Dedifferentiated amniotic fluid mesenchymal stem cell (primary cell): ENCODE results near the gene CAMK2B.

Experiments
- DNase-seq: peaks from one replicate; pipeline ENCODE4 v3.0.0-alpha.2; 2016; ENCODE audit errors: extremely low spot score

The CAMK2B gene

GRCh38 chr7:44286618-44287487 is 38.5 kb downstream of the CAMK2B start:
- DNase-seq = no peak

- DNase-seq = no peak
These were observed 39.2 kb downstream of the CAMK2B start for GRCh38 chr7:44286182-44286617.

DNA sequence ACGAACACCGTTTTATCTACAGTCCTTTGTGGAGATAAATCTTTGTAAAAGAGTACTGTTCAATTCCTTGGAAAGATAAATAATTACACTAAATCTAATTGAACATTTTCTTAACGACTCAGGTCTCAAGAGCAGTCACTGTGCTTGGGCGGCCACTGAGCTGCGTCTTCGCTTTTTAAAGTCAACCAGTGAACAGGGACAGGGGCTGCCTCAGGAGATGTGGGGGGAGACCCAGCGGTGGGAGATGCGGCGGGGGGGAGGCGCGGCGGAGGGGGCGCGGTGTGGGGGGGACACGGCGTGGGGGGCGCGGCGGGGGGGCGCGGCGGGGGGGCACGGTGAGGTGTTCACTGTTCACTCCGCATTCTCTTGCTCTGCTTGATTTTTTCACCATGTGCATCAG is 39.8 kb downstream of the CAMK2B start:
- no peak for DNase-seq

- no peak for DNase-seq
These were observed 40.4 kb downstream of the CAMK2B start for GRCh38 chr7:44284881-44285541.

DNA sequence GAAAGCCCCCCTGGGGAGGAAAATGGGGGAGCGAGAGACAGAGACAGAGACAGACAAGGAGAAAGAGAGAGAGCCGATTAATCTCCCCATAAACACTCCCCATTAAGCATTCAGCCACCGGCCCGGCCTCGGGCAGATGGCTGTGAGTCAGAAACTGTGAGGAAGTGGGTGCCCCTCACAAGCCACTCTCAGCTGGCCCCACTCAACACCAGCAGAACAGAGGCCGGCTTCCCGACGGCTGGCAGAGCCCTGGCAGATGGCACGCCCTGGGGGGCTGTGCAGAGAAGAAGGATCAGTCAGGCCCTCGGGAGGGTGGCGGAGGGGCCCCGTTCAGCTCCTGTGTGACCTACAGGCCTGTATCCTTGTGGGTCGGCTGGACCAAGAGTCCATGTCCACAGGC is 41.2 kb downstream of the CAMK2B start:
- DNase-seq = no peak

DNA sequence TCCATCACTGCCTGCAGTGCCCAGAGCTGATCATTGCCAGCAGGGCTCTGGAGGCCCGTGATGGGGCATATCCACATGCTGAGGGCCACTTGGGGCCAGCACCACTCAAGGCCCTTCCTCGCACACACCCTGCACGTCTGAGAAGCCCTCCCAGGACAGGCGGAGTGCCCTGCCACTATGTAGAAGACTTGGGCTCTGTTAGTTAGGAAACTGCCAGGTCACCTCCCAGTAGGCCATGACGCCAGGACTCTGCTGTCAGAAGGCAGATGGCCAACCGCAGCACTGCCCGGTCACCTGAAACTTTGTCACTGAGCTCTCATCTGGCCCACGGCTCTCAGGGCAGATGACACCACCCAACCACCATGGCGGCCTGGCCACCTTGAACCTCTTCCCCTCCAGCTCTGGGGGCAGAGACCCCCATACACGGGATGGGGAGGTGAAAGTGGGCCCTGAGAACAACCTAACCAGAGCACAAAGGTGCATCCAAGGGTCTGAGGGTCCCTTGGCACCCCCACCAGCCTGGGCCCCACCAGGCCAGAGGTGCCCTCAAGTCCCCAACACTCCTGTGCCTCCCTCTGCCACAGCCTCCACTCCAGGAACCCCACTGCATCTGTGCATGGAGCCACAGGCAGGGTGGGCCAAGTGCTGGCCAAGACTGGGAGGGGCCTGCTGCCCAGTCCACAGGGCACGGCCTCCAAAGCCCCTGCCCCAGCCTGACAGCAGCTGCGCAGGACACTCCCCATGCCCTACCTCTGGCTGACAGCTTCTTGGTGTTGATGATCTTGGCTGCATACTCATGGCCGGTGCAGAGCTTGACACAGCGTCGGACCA is 41.8 kb downstream of the CAMK2B start:
- DNase-seq = no peak

GRCh38 chr7:44282601-44283171 is 42.7 kb downstream of the CAMK2B start:
- no peak for DNase-seq

DNA sequence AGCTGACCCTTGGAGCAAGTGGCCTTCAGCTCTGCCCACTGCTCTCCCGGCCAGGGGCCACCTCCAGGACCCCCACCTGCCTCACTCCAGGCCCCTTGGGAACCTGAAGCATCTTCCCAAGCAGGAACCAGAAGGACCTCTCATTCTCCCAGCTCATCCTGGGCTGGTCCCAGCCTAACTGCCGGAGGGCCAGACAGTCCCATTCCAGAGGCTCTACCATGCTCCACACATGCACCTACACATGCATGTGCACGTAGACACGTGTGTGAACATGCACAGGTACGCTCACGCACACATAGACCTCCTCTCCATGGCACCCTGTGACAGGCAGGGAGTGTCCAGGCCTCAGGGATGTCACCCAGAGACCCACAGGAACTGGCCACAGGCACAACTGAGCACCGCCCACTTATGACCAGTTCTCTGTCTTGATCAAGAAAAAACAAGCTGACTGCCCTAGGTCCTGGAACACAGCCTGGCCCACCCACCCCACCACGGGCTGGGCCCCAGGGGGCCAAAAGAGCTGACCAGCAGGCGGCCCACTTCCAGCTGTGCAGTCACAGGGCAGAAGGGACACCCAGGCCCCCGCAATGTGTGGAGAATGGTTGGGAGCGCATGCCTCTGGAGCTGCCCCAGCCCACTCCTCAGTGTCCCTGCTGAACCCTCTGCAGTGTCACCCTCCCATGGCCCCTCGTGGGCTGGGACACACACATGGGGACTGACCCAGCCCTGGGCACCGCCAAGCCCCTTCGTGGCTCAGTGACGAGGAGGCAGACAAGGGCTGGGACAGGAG is 43.4 kb downstream of the CAMK2B start:
- no peak for DNase-seq

DNA sequence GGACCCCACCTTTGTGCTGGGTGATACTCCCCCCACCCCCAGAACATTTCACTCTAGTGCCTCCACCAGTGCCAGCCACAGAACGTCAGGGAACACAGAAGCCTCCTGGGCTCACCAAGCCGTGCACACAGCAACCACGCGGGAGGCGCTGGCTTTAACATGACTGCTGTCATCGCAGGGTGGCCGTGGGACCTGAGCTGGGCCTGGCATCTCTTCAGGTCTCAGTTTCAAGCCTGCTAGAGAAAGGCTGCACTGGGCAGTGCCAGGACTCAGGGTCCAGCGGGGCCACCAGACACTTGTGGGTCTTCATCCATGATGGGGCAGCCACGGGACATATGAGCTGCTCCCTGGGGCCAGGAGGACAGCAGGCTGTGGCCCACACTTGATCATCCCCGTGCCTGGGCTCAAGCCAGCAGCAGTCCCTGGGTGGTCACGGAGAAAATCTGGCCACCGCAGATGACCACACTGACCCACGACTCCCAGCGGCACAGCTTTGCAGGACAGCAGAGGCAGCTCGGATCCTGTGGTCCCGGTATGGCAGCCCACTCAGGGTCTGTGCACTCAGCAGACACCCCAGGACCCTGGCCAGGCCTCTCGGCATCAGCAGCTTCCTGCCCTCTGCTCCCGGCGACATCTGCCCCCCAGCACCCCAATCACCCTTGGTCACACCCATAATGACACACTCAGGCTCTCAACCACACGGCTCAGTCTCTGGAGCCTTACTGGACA is 44.2 kb downstream of the CAMK2B start:
- DNase-seq = no peak

DNA sequence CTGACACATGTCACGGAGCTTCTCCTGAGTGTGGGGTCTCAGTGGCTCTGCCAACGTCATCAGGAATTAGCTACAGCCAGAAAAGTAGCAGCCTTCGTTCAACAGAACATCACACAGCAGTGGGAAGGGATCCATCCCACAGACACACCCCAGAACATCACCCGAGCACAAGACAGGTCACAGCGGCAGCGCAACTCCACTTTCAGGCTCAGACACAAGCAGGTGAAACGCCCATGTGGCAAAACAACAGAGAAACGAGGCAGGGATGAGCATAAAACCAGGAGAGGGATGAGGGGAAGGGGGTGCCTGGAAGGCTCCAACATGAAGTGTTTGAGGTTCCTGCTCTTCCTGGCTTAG is 44.8 kb downstream of the CAMK2B start:
- DNase-seq = no peak

- no peak for DNase-seq
These were observed 45.5 kb downstream of the CAMK2B start for GRCh38 chr7:44279731-44280505.

DNA sequence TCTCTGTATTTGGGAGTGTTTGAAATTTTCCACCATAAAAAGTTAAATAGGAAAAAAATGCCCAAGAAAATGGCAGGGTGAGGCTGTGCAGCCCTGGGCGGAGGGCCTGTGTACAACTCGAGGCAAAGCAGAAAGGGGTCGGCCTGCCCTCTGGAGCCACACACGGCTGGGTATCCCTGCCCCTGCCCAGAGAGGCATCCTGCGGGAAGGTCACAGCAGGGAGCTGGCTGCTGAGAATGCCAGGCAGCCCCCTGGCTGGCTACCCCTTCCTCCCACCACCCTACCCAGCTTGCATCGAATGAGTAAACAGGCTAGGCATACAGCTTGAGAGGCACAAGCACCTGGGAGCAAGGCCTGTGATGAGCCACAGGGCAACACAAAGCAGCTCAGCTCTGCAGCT is 46.1 kb downstream of the CAMK2B start:
- DNase-seq = no peak

DNA sequence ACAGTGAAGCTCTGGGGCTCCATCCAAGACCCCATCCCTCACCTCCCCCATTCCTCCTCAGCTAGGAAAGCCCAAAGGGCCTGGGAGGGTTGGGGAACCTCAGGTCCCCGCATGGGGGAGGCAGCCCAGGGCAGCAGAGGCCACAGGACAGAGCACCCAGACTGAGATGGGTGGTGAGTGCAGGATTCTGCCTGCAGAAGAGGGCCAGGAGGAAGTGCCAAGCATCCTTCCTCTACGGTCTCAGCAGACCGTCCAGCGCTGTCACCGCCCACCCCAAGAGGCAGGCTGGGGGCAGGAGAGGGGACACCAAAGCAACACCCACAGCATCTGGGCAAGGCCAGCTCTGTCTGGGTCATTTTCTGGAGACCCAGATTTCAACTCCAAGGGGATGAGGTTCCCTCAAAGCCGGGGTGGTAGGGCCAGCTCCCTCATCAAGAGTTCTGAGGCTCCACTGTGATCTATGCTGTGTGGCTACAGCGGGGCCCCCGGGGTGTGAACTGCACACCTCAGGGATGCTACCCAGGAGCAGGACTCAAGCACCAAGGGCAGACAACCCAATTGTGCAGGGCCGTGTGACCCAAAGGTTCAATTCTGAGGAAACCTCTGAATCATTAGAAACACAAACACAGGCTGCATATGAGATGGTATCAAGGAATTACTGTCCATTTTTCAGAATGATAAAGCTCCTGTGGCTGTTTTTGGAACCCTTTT is 46.8 kb downstream of the CAMK2B start:
- no peak for DNase-seq

DNA sequence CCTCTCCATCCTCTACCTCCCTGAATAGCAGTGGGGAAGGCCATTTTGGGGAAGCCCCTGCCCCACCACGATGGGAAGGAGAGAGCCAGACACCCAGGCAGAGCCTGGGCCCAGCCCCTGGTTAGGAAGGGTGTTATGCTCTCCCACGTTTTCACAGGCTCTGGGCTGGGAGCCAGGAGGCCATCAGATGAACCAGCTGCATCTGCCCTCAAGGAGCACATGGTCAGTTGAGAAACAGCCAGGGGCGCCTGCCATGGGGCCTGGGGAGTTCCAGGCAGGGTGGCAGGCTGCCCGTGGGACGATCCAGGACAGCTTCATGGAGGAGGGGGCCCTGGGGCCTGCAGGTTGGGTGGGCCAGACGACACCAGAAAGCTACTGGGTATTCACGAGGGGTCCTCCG is 47.5 kb downstream of the CAMK2B start:
- no peak for DNase-seq

- no peak for DNase-seq
These were observed 48.0 kb downstream of the CAMK2B start for GRCh38 chr7:44277391-44277790.

GRCh38 chr7:44276571-44277221 is 48.7 kb downstream of the CAMK2B start:
- DNase-seq = no peak

DNA sequence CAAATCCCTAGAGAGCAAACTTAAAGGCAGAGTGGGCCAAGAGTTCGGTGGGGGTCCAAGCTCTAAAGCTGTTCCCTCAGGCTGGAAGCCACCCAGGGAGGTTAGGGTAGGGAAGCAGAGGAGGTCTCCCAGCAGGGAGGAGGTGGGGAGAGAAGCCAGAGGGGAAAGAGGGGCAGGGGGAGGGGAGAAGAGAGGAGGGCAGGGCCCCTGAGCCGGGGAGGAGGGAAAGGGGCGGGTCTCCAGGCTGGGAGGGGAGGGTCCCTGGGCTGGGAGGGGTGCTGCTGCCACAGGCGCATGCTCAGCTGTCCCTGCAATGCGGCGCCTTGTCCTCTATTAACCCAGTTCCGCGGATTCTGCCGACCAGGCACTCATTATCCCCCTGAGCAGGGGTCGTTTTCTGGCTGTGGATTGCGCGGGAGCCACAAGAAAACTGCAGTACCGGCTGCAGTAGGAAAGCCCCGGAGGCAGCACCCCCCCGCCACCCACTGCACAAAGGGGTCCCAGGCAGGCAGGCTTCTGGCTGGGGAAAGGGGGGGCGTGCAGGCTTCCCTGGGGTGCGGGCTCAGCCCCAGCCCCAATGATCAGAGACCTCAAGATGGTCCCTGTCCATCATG is 49.3 kb downstream of the CAMK2B start:
- DNase-seq = no peak

DNA sequence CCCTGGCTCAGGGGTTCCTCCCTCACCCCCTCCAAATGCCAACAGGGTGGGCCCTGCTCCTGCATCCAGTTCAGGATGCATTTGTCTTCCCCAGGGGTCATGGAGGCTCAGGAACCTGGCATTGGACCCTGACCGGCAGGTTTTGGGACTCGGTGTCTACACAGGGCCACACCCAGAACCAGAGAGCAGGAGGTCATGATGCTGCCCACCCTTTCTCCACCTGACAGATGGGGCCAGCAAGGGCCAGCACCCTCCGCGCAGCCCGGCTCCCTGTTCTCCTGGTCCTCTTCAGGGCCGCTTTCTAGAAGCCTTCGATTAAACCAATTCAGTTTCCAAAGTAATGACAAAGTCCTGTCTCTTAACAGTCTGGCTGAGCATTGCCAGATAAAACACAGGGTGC is 50.2 kb downstream of the CAMK2B start:
- DNase-seq = no peak
